ENCODE data around the gene ISX.

ISX gene

DNA sequence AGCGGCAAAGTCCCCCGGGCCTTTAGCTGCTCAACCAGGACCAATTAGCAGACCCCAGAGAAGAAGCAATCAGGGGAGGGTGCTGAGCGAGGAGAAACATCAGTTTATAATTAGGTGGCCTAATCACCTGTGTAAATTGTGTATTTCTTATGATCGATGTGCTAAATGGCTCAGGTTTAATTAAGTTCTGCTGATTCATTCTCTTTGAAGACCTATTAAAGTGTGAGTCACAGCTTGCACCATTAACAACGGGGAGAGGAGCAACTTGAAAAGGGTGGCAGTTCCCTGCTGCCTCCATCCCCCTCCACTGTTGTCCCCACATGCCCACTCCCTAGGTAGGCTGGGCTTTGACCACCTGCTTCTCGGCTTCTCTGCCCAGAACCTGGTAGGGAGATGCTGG, 10.7 kb downstream of the ISX start:
- DNase-seq (ENCODE audit: insufficient read length, low spot score) (no peak), FAIRE-seq (no peak)
- TF ChIP-seq CTCF (IDR thresholded peaks at IDR 0.05; ENCODE audit: insufficient read depth, missing control alignments): no peak

GRCh38 chr22:35085621-35086020, 19.7 kb downstream of the ISX start:
- no peak for TF ChIP-seq CTCF (IDR thresholded peaks at IDR 0.05; ENCODE audit: insufficient read depth, missing control alignments)
- DNase-seq (ENCODE audit: insufficient read length, low spot score) (no peak), FAIRE-seq (no peak)

- DNase-seq (ENCODE audit: insufficient read length, low spot score) (no peak), FAIRE-seq (no peak)
- no peak for TF ChIP-seq CTCF (IDR thresholded peaks at IDR 0.05; ENCODE audit: insufficient read depth, missing control alignments)
Measured at GRCh38 chr22:35089139-35089538, 23.2 kb downstream of the ISX start.

DNA sequence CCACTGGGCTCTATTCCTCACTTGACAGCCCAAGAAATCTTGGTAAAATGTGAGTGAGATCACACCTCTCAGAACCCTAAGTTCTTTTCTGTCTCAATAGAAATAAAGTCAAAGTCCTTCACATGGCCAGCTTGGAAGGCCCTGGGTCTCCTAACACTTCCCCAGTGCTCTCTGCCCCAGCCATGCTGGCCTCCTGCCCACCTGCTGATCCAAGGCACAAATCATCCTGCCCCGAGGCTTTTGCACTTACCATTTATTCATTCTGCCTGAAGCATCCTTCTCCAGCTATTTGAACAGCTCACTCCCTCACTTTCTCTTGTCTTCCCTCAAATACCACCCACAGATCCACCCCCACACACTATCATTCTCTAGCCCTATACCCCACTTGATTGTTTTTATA, 26.4 kb downstream of the ISX start:
- DNase-seq (ENCODE audit: insufficient read length, low spot score) (no peak), FAIRE-seq (no peak)
- TF ChIP-seq CTCF (IDR thresholded peaks at IDR 0.05; ENCODE audit: insufficient read depth, missing control alignments): no peak

GRCh38 chr22:35098921-35099320, 33.0 kb downstream of the ISX start:
- FAIRE-seq (no peak), DNase-seq (ENCODE audit: insufficient read length, low spot score) (no peak)
- no peak for TF ChIP-seq CTCF (IDR thresholded peaks at IDR 0.05; ENCODE audit: insufficient read depth, missing control alignments)

DNA sequence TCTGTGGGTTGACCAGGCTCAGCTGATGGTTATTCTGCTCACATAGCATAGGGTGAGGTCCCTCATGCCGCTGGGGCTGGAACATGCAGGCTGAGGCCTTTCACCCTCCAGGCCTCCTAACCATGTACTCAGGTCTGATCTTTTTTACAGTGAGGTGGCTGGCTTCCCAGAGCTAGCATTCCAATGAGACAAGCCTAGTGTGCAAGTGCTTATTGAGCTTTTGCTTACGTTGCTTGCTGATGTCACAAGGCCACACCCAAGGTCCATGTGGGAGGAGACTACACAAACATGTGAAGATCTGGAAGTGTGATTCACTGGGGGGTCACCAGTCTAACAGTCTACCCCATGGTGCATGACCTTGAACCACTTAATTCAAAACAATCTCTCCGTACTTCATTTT, 33.9 kb downstream of the ISX start:
- FAIRE-seq (no peak), DNase-seq (ENCODE audit: insufficient read length, low spot score) (no peak)
- no peak for TF ChIP-seq CTCF (IDR thresholded peaks at IDR 0.05; ENCODE audit: insufficient read depth, missing control alignments)

GRCh38 chr22:35102663-35103062, 36.7 kb downstream of the ISX start:
- DNase-seq (ENCODE audit: insufficient read length, low spot score) (no peak), FAIRE-seq (no peak)
- no peak for TF ChIP-seq CTCF (IDR thresholded peaks at IDR 0.05; ENCODE audit: insufficient read depth, missing control alignments)

Data from D721Med (cell line).